ENCODE data around the gene FAM50B. TPM values are rescaled to one million over a fixed set of nuclear protein-coding genes. Genes with fewer than 3 reads are reported as not detected.

FAM50B gene
- total and polyA plus RNA-seq, 9 donors: 8.1 to 23.0 (median 15.6) TPM

GRCh38 chr6:3841711-3842565 lies 7.2 kb upstream of the FAM50B start:
- Histone ChIP-seq H3K27me3 (no peaks in the 10 kb centered on the region), H3K9me3 (no peaks in the 10 kb centered on the region), H3K27ac (no peak overlapping the region), H3K36me3 (no peaks in the 10 kb centered on the region), H3K4me3 (no peak overlapping the region), H3K4me1 (ENCODE audit: insufficient read depth) (peaks cover 6% of the 10 kb centered on the region)
- peak in 1 of 5 donors; percentile 25 for DNase-seq
- no peak for TF ChIP-seq POLR2A (IDR thresholded peaks at IDR 0.05)
- TF ChIP-seq, protein P1, sequence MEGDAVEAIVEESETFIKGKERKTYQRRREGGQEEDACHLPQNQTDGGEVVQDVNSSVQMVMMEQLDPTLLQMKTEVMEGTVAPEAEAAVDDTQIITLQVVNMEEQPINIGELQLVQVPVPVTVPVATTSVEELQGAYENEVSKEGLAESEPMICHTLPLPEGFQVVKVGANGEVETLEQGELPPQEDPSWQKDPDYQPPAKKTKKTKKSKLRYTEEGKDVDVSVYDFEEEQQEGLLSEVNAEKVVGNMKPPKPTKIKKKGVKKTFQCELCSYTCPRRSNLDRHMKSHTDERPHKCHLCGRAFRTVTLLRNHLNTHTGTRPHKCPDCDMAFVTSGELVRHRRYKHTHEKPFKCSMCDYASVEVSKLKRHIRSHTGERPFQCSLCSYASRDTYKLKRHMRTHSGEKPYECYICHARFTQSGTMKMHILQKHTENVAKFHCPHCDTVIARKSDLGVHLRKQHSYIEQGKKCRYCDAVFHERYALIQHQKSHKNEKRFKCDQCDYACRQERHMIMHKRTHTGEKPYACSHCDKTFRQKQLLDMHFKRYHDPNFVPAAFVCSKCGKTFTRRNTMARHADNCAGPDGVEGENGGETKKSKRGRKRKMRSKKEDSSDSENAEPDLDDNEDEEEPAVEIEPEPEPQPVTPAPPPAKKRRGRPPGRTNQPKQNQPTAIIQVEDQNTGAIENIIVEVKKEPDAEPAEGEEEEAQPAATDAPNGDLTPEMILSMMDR (IDR thresholded peaks at IDR 0.05): no peak
- no peak for TF ChIP-seq EP300 (IDR thresholded peaks at IDR 0.05)
- 44 to 54% (median 50%) methylated on average over 9 of the region's 9 CpGs for WGBS, 3 donors
- intact Hi-C loops (cut with DNase I): loop anchor here in 2 of 4 donors (10.0 kb wide), 1 partner anchor 97 kb away; no protein-coding TSS in a partner anchor

GRCh38 chr6:3843379-3844096 lies 5.6 kb upstream of the FAM50B start:
- WGBS, 3 donors: 22 to 40% (median 30%) methylated on average over 9 of the region's 9 CpGs
- H3K9me3 ChIP-seq: no peaks in the 10 kb centered on the region
- TF ChIP-seq POLR2A (IDR thresholded peaks at IDR 0.05) (no peak), EP300 (IDR thresholded peaks at IDR 0.05) (no peak)
- TF ChIP-seq, protein P1 (IDR thresholded peaks at IDR 0.05): no peak
- intact Hi-C loops (cut with DNase I): loop anchor here in 2 of 4 donors (10.0 kb wide), 1 partner anchor 99 kb away; no protein-coding TSS in a partner anchor
- H3K4me3 ChIP-seq: no peak overlapping the region
- no peaks in the 10 kb centered on the region for H3K36me3 ChIP-seq
- H3K27me3 ChIP-seq: no peaks in the 10 kb centered on the region
- no peak for DNase-seq
- no peak overlapping the region for H3K27ac ChIP-seq
- H3K4me1 ChIP-seq (ENCODE audit: insufficient read depth): peaks cover 9% of the 10 kb centered on the region

- DNase-seq: no peak
- Histone ChIP-seq H3K27ac (no peak overlapping the region), H3K36me3 (no peaks in the 10 kb centered on the region), H3K4me1 (ENCODE audit: insufficient read depth) (peaks cover 9% of the 10 kb centered on the region), H3K4me3 (no peak overlapping the region), H3K27me3 (no peaks in the 10 kb centered on the region), H3K9me3 (no peaks in the 10 kb centered on the region)
- 28 to 61% (median 47%) methylated on average over 5 of the region's 5 CpGs for WGBS, 3 donors
- intact Hi-C loops (cut with DNase I): loop anchor here in 2 of 4 donors (10.0 kb wide), 1 partner anchor 99 kb away; no protein-coding TSS in a partner anchor
- TF ChIP-seq POLR2A (IDR thresholded peaks at IDR 0.05) (no peak), EP300 (IDR thresholded peaks at IDR 0.05) (no peak)
- TF ChIP-seq, protein P1 (IDR thresholded peaks at IDR 0.05): no peak
Measured at GRCh38 chr6:3844097-3844463, 5.1 kb upstream of the FAM50B start.

DNA sequence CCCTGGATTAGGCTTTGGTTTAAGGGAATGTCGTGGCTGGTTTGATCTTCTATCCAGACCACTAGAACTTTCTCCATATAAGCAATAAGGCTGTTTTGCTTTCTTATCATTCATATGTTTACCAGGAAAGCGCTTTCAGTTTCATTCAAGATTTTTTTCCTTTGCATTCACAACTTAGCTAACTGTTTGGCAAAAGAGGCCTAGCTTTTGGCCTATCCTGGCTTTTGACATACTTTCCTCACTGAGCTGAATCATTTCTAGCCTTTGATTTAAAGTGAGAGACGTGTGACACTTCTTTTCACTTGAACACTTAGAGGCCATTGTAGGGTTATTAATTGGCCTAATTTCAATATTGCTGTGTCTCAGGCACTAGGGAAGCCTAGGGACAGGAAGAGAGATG lies 1.7 kb upstream of the FAM50B start:
- no peak for DNase-seq
- TF ChIP-seq POLR2A (IDR thresholded peaks at IDR 0.05) (no peak), EP300 (IDR thresholded peaks at IDR 0.05) (no peak)
- TF ChIP-seq, protein P1 (IDR thresholded peaks at IDR 0.05): no peak
- WGBS, 3 donors: 44 to 66% (median 60%) methylated on average over 3 of the region's 3 CpGs
- Histone ChIP-seq H3K27ac (no peak overlapping the region), H3K9me3 (no peaks in the 10 kb centered on the region), H3K36me3 (no peaks in the 10 kb centered on the region), H3K4me1 (ENCODE audit: insufficient read depth) (peaks cover 8% of the 10 kb centered on the region), H3K4me3 (no peak overlapping the region), H3K27me3 (no peaks in the 10 kb centered on the region)
- intact Hi-C loops (cut with DNase I): loop anchor here in 2 of 4 donors (10.0 kb wide), 1 partner anchor 103 kb away; no protein-coding TSS in a partner anchor
